ENCODE results near the gene STK39. TPM values are rescaled to one million over a fixed set of nuclear protein-coding genes. Genes with fewer than 3 reads are reported as not detected.
"Not testable (repeated sequence)": the region's sequence is repeated elsewhere in the genome, so short reads cannot be mapped to it uniquely, and the experiment has no call there.

The STK39 gene
- total RNA-seq, 2 experiments from 2014 or later: 7.9 to 9.5 TPM

DNA sequence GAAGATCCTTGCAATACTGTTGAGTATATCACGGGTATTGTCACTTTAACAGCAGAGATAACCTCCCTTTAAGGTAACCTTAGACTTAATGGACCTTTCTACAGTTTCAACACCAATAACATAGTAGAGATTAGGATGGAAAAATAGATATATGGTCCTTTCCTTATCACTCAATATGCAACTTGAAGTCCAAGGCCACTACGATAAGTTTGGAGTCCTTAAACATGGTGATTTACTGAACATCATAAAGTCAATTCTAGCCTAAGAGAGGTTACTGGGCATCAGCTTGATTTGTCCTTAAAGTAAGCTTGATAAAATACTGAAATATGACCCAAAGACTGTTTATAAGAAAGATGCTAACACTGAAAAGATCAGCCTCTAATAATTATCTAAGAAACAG lies 203.2 kb downstream of the STK39 start:
- H3K27me3 ChIP-seq (ENCODE audit: control insufficient read depth in 1 of 2, insufficient read depth in 2 of 2, low read length in 2 of 2): no peaks in the 10 kb centered on the region
- no peaks in the 10 kb centered on the region for H3K36me3 ChIP-seq (ENCODE audit: insufficient read depth, low read length)
- Mint-ChIP-seq H3K27me3 (no peaks in the 10 kb centered on the region), H3K9me3 (no peaks in the 10 kb centered on the region), H3K27ac (no peak overlapping the region), H3K36me3 (ENCODE audit: low read depth) (peaks cover 23% of the 10 kb centered on the region), H3K4me1 (ENCODE audit: low read depth) (peaks cover 14% of the 10 kb centered on the region), H3K4me3 (no peak overlapping the region)
- no peaks in the 10 kb centered on the region for H3K4me1 ChIP-seq (ENCODE audit: insufficient read depth, low read length)
- no peak overlapping the region for H3K4me3 ChIP-seq (ENCODE audit: low read length)
- intact Hi-C loops (cut with DNase I, micrococcal nuclease): no loop called here
- ATAC-seq (ENCODE audit: poor library complexity) (no peak), DNase-seq (no peak)
- TF ChIP-seq, protein P1, sequence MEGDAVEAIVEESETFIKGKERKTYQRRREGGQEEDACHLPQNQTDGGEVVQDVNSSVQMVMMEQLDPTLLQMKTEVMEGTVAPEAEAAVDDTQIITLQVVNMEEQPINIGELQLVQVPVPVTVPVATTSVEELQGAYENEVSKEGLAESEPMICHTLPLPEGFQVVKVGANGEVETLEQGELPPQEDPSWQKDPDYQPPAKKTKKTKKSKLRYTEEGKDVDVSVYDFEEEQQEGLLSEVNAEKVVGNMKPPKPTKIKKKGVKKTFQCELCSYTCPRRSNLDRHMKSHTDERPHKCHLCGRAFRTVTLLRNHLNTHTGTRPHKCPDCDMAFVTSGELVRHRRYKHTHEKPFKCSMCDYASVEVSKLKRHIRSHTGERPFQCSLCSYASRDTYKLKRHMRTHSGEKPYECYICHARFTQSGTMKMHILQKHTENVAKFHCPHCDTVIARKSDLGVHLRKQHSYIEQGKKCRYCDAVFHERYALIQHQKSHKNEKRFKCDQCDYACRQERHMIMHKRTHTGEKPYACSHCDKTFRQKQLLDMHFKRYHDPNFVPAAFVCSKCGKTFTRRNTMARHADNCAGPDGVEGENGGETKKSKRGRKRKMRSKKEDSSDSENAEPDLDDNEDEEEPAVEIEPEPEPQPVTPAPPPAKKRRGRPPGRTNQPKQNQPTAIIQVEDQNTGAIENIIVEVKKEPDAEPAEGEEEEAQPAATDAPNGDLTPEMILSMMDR (IDR thresholded peaks at IDR 0.05): no peak
- ChIA-PET CTCF (interaction anchor here (1.2 kb wide), 1 partner anchor 12 kb away, joined by 3 read pairs; no protein-coding TSS in a partner anchor), POLR2A (no interaction called here)
- no peaks in the 10 kb centered on the region for H3K9me3 ChIP-seq (ENCODE audit: control insufficient read depth in 1 of 2, insufficient read depth in 1 of 2, low read length in 2 of 2)
- H3K27ac ChIP-seq (ENCODE audit: low read depth in 1 of 2, low read length in 2 of 2): no peak overlapping the region

DNA sequence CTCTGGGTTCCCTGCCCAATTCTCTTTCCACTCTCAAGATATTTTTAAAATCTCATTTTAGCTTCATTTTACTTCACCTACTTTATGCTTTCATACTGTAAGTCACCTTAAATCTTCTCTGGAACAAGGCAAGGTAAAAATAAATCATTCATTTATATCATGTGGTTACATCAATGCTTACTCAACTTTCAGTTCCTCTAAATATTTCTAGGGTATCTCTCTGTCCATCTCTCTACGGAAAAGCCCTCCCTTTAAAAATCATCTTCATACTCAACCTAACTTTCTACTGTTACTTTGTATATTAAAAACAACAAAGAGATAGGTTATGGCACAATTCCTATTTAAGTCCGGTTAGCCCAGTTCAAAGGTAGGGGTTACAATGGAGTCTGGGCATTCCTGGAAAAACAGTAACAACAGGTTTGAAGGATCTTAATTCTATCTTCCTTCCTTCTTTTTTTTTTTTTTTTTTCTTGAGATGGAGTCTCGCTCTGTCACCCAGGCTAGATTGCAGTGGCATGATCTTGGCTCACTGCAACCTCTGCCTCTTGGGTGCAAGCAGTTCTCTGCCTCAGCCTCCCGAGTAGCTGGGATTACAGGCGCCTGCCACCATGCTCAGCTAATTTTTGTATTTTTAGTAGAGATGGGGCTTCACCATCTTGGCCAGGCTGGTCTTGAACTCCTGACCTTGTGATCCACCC lies 205.1 kb downstream of the STK39 start:
- H3K4me1 Mint-ChIP-seq (ENCODE audit: low read depth): peaks cover 14% of the 10 kb centered on the region
- H3K4me1 ChIP-seq (ENCODE audit: insufficient read depth, low read length); H3K9me3 ChIP-seq (ENCODE audit: control insufficient read depth in 1 of 2, insufficient read depth in 1 of 2, low read length in 2 of 2); POLR2A ChIA-PET; H3K27ac Mint-ChIP-seq; H3K36me3 ChIP-seq (ENCODE audit: insufficient read depth, low read length); H3K27me3 Mint-ChIP-seq; intact Hi-C loops (cut with DNase I, micrococcal nuclease); CTCF ChIA-PET; H3K27me3 ChIP-seq (ENCODE audit: control insufficient read depth in 1 of 2, insufficient read depth in 2 of 2, low read length in 2 of 2); H3K4me3 Mint-ChIP-seq; DNase-seq; H3K9me3 Mint-ChIP-seq; H3K4me3 ChIP-seq (ENCODE audit: low read length); H3K27ac ChIP-seq (ENCODE audit: low read depth in 1 of 2, low read length in 2 of 2); ATAC-seq (ENCODE audit: poor library complexity): not testable (repeated sequence)
- peaks cover 24% of the 10 kb centered on the region for H3K36me3 Mint-ChIP-seq (ENCODE audit: low read depth)

DNA sequence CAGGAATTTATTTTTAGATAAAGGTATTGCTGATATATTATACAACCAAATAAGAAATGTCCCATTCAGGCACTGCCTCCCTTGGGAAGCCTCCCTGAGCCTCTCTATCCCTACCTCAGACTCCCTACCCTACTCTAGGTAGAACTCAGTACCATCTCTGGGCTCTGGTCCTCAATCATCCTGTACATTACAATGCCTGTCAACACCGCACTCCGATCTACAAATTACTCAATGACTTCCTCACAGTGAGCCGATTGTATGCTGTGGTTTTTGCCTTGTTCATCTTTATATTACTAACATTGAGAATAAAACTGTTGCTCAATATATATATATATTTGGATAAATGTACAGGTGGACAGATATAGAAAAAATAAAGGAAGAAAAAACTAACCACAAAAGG lies 207.5 kb downstream of the STK39 start:
- H3K27ac ChIP-seq (ENCODE audit: low read depth in 1 of 2, low read length in 2 of 2): no peak overlapping the region
- ATAC-seq (ENCODE audit: poor library complexity) (no peak), DNase-seq (no peak)
- peaks cover 6% of the 10 kb centered on the region for H3K4me1 Mint-ChIP-seq (ENCODE audit: low read depth)
- H3K4me3 Mint-ChIP-seq: no peak overlapping the region
- H3K4me3 ChIP-seq (ENCODE audit: low read length): no peak overlapping the region
- H3K27me3 Mint-ChIP-seq: no peaks in the 10 kb centered on the region
- CTCF ChIA-PET: interaction anchor here (0.7 kb wide), 1 partner anchor 599 kb away, joined by 3 read pairs; no protein-coding TSS in a partner anchor
- no peaks in the 10 kb centered on the region for H3K9me3 ChIP-seq (ENCODE audit: control insufficient read depth in 1 of 2, insufficient read depth in 1 of 2, low read length in 2 of 2)
- no peak overlapping the region for H3K27ac Mint-ChIP-seq
- no peaks in the 10 kb centered on the region for H3K36me3 ChIP-seq (ENCODE audit: insufficient read depth, low read length)
- TF ChIP-seq, protein P1 (IDR thresholded peaks at IDR 0.05): no peak
- POLR2A ChIA-PET: no interaction called here
- H3K4me1 ChIP-seq (ENCODE audit: insufficient read depth, low read length): no peaks in the 10 kb centered on the region
- H3K27me3 ChIP-seq (ENCODE audit: control insufficient read depth in 1 of 2, insufficient read depth in 2 of 2, low read length in 2 of 2): no peaks in the 10 kb centered on the region
- intact Hi-C loops (cut with DNase I, micrococcal nuclease): no loop called here
- no peaks in the 10 kb centered on the region for H3K9me3 Mint-ChIP-seq
- H3K36me3 Mint-ChIP-seq (ENCODE audit: low read depth): peaks cover 28% of the 10 kb centered on the region

DNA sequence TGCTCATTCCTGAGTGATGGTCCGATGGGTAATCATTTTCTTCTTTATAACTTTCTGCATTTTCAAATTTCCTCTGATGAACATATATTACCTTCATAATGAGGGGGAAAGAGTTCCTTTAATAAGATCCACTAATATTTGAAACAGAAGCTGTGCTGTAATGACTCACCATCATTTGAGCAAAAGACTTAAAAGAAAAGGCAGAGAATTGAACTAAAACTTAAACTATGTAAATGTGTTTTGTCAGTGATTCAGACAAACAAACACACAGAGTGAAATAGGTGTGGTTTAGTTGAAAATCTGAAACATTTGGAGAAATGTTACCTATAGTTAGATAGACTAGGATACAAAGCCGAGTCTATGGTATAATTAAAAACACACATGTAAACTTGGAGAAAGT lies 209.6 kb downstream of the STK39 start:
- H3K27ac Mint-ChIP-seq: no peak overlapping the region
- H3K27ac ChIP-seq (ENCODE audit: low read depth in 1 of 2, low read length in 2 of 2): no peak overlapping the region
- TF ChIP-seq, protein P1 (IDR thresholded peaks at IDR 0.05): no peak
- no peak overlapping the region for H3K4me3 Mint-ChIP-seq
- peaks cover 5% of the 10 kb centered on the region for H3K36me3 ChIP-seq (ENCODE audit: insufficient read depth, low read length)
- peaks cover 40% of the 10 kb centered on the region for H3K36me3 Mint-ChIP-seq (ENCODE audit: low read depth)
- DNase-seq: no peak
- H3K9me3 ChIP-seq (ENCODE audit: control insufficient read depth in 1 of 2, insufficient read depth in 1 of 2, low read length in 2 of 2): no peaks in the 10 kb centered on the region
- no peaks in the 10 kb centered on the region for H3K4me1 Mint-ChIP-seq (ENCODE audit: low read depth)
- no peaks in the 10 kb centered on the region for H3K27me3 Mint-ChIP-seq
- H3K4me1 ChIP-seq (ENCODE audit: insufficient read depth, low read length): no peaks in the 10 kb centered on the region
- intact Hi-C loops (cut with DNase I, micrococcal nuclease): no loop called here
- H3K9me3 Mint-ChIP-seq: no peaks in the 10 kb centered on the region
- ChIA-PET POLR2A (no interaction called here), CTCF (no interaction called here)
- no peak for ATAC-seq (ENCODE audit: poor library complexity)
- H3K27me3 ChIP-seq (ENCODE audit: control insufficient read depth in 1 of 2, insufficient read depth in 2 of 2, low read length in 2 of 2): no peaks in the 10 kb centered on the region
- no peak overlapping the region for H3K4me3 ChIP-seq (ENCODE audit: low read length)
